NCI-H1105 (cell line): ENCODE results near the gene KRTAP5-1.

Experiments used
- DNase-seq: peaks from one replicate; lab custom pipeline; 2025; lab: John Stamatoyannopoulos, UW

KRTAP5-1 gene

GRCh38 chr11:1545432-1545831, 39.7 kb downstream of the KRTAP5-1 start:
- DNase-seq, result no peak

GRCh38 chr11:1544536-1544935, 40.5 kb downstream of the KRTAP5-1 start:
- no peak for DNase-seq

GRCh38 chr11:1543606-1544263, 41.3 kb downstream of the KRTAP5-1 start:
- no peak for DNase-seq

GRCh38 chr11:1542267-1542666, 42.8 kb downstream of the KRTAP5-1 start:
- peak; percentile 36 for DNase-seq

GRCh38 chr11:1541474-1542204, 43.4 kb downstream of the KRTAP5-1 start:
- no peak for DNase-seq

GRCh38 chr11:1540074-1540473, 45.0 kb downstream of the KRTAP5-1 start:
- DNase-seq, result no peak

- DNase-seq, result no peak
Observed at GRCh38 chr11:1538153-1538552, 46.9 kb downstream of the KRTAP5-1 start.

- no peak for DNase-seq
Observed at GRCh38 chr11:1536065-1536843, 48.8 kb downstream of the KRTAP5-1 start.

GRCh38 chr11:1534682-1535081, 50.4 kb downstream of the KRTAP5-1 start:
- DNase-seq, result no peak
